Activated CD8-positive, alpha-beta T cell treated with anti-CD3 and anti-CD28 coated beads for 36 hours (primary cell): ENCODE results near the gene SLMAP. TPM values are rescaled to one million over a fixed set of nuclear protein-coding genes. Genes with fewer than 3 reads are reported as not detected.

ENCODE experiments used
- ATAC-seq: fragments of 200-7000 bp; cut with Tn5 transposase; one replicate; pipeline ENCODE4 v1.10.0; 2021; ENCODE audit warnings: mild to moderate bottlenecking, moderate library complexity
- CTCF ChIA-PET: fragments of 350-600 bp; sonication (Branson Sonifier 250); formaldehyde crosslinking; loops from one replicate; lab custom pipeline; 2021; ENCODE audit warnings: antibody characterized with exemption; lab: Charles Lee
- POLR2A ChIA-PET: fragments of 350-600 bp; sonication (Branson Sonifier 250); formaldehyde crosslinking; loops from one replicate; lab custom pipeline; 2021; ENCODE audit warnings: antibody characterized with exemption; lab: Charles Lee
- DNase-seq: peaks from one replicate; pipeline ENCODE4 v3.0.0-alpha.2; 2020
- H3K27ac Mint-ChIP-seq: one replicate; pipeline ENCODE4 v1.8.0; 2021; ENCODE audit warnings: mild to moderate bottlenecking, mixed read lengths
- H3K27me3 Mint-ChIP-seq: one replicate; pipeline ENCODE4 v1.8.0; 2021; ENCODE audit warnings: mixed read lengths
- H3K36me3 Mint-ChIP-seq: one replicate; pipeline ENCODE4 v1.8.0; 2021; ENCODE audit warnings: low read depth, mixed read lengths
- H3K4me1 Mint-ChIP-seq: one replicate; pipeline ENCODE4 v1.8.0; 2021; ENCODE audit warnings: low read depth, mixed read lengths
- H3K4me3 Mint-ChIP-seq: one replicate; pipeline ENCODE4 v1.8.0; 2021; ENCODE audit warnings: mild to moderate bottlenecking, moderate library complexity, mixed read lengths
- H3K9me3 Mint-ChIP-seq: one replicate; pipeline ENCODE4 v1.8.0; 2021; ENCODE audit warnings: mixed read lengths
- CTCF ChIP-seq: fragments of 200-600 bp; IDR thresholded peaks from one replicate; pipeline ENCODE4 v1.8.0; 2022; ENCODE audit warnings: antibody characterized with exemption, mild to moderate bottlenecking
- intact Hi-C: fragments of 100-400 bp; cut with micrococcal nuclease; formaldehyde crosslinking; loops from one replicate; pipeline ENCODE4 v1.10.0; 2022
- total RNA-seq, 2 experiments: library from RNA; stranded (reverse); gene quantifications; one replicate each; pipeline ENCODE4 v1.2.3, GENCODE V29; 2021

The SLMAP gene
- total RNA-seq, 2 experiments from 2014 or later = 45.8 to 47.3 TPM

- no peak for TF ChIP-seq CTCF
- POLR2A ChIA-PET = no interaction called here
- no peaks in the 10 kb centered on the region for H3K9me3 Mint-ChIP-seq
- H3K36me3 Mint-ChIP-seq = no peaks in the 10 kb centered on the region
- H3K4me3 Mint-ChIP-seq = no peak overlapping the region
- ATAC-seq (no peak), DNase-seq (no peak)
- no peak overlapping the region for H3K27ac Mint-ChIP-seq
- intact Hi-C loops = no loop called here
- peaks cover 18% of the 10 kb centered on the region for H3K4me1 Mint-ChIP-seq
- CTCF ChIA-PET = no interaction called here
- H3K27me3 Mint-ChIP-seq = no peaks in the 10 kb centered on the region
Observed at GRCh38 chr3:57820479-57820878, 64.4 kb downstream of the SLMAP start.

- Mint-ChIP-seq H3K9me3 (no peaks in the 10 kb centered on the region), H3K27ac (no peak overlapping the region), H3K4me3 (no peak overlapping the region), H3K27me3 (no peaks in the 10 kb centered on the region), H3K36me3 (no peaks in the 10 kb centered on the region), H3K4me1 (peaks cover 18% of the 10 kb centered on the region)
- TF ChIP-seq CTCF = no peak
- POLR2A ChIA-PET = no interaction called here
- CTCF ChIA-PET = interaction anchor here (0.9 kb wide), 1 partner anchor 710 kb away, joined by 3 read pairs; no protein-coding TSS in a partner anchor
- intact Hi-C loops = no loop called here
- DNase-seq = no peak
- ATAC-seq = no peak
Observed at GRCh38 chr3:57821765-57822164, 65.7 kb downstream of the SLMAP start.

- intact Hi-C loops = no loop called here
- POLR2A ChIA-PET = no interaction called here
Observed at GRCh38 chr3:57822686-57823085, 66.6 kb downstream of the SLMAP start.

GRCh38 chr3:57825116-57825515, 69.0 kb downstream of the SLMAP start:
- Mint-ChIP-seq H3K4me3 (no peak overlapping the region), H3K4me1 (peaks cover 13% of the 10 kb centered on the region), H3K27me3 (no peaks in the 10 kb centered on the region), H3K27ac (no peak overlapping the region), H3K9me3 (no peaks in the 10 kb centered on the region), H3K36me3 (no peaks in the 10 kb centered on the region)
- POLR2A ChIA-PET = no interaction called here
- DNase-seq (no peak), ATAC-seq (no peak)
- TF ChIP-seq CTCF = no peak
- CTCF ChIA-PET = interaction anchor here (1.7 to 2.8 kb wide), 2 partner anchors 10 to 12 kb away, joined by 4 to 10 read pairs; no protein-coding TSS in a partner anchor
- intact Hi-C loops = no loop called here

More at GRCh38 chr3:57822686-57823085, 66.6 kb downstream of the SLMAP start:
- Mint-ChIP-seq H3K4me3 (no peak overlapping the region), H3K4me1 (peaks cover 17% of the 10 kb centered on the region), H3K27me3 (no peaks in the 10 kb centered on the region), H3K36me3 (no peaks in the 10 kb centered on the region), H3K9me3 (no peaks in the 10 kb centered on the region), H3K27ac (no peak overlapping the region)
- DNase-seq (no peak), ATAC-seq (no peak)
- CTCF ChIA-PET = interaction anchor here (0.9 kb wide), 1 partner anchor 710 kb away, joined by 3 read pairs; no protein-coding TSS in a partner anchor
- no peak for TF ChIP-seq CTCF

GRCh38 chr3:57826245-57826951, 70.3 kb downstream of the SLMAP start:
- Mint-ChIP-seq H3K27ac (no peak overlapping the region), H3K4me1 (peaks cover 13% of the 10 kb centered on the region), H3K36me3 (no peaks in the 10 kb centered on the region), H3K27me3 (no peaks in the 10 kb centered on the region), H3K4me3 (no peak overlapping the region), H3K9me3 (no peaks in the 10 kb centered on the region)
- ChIA-PET POLR2A (interaction anchor here (0.8 to 0.9 kb wide), 2 partner anchors 13 to 134 kb away, joined by 3 read pairs; no protein-coding TSS in a partner anchor), CTCF (interaction anchor here (0.6 to 2.8 kb wide), 5 partner anchors 10 to 429 kb away, joined by 3 to 10 read pairs (median 4); no protein-coding TSS in a partner anchor)
- no peak for ATAC-seq
- no peak for DNase-seq
- intact Hi-C loops = no loop called here
- TF ChIP-seq CTCF = no peak
